HepG2 (cell line): ENCODE measurements around the gene STX10. TPM values are rescaled to one million over a fixed set of nuclear protein-coding genes. Genes with fewer than 3 reads are reported as not detected.

Experiments used
- ATM ChIP-seq: fragments of 450-650 bp; IDR thresholded peaks from 2 replicates; pipeline ENCODE4 v1.7.1; 2017; ENCODE audit warnings: mild to moderate bottlenecking, borderline replicate concordance
- ESRRA ChIP-seq: sonication (generic); formaldehyde crosslinking; IDR thresholded peaks from 2 replicates; pipeline ENCODE4 v1.5.1; 2020; ENCODE audit warnings: mild to moderate bottlenecking, low read depth, missing genetic modification reagents
- MEF2D ChIP-seq: sonication (generic); formaldehyde crosslinking; IDR thresholded peaks from 2 replicates; pipeline ENCODE4 v1.5.1; 2020; ENCODE audit warnings: mild to moderate bottlenecking, missing genetic modification reagents
- NCOA1 ChIP-seq: sonication (generic); formaldehyde crosslinking; IDR thresholded peaks from 2 replicates; pipeline ENCODE4 v1.9.0; 2021; ENCODE audit warnings: missing genetic modification reagents
- NCOA2 ChIP-seq: sonication (generic); formaldehyde crosslinking; IDR thresholded peaks from 2 replicates; pipeline ENCODE4 v1.8.0; 2022; ENCODE audit warnings: inconsistent platforms
- NCOA5 ChIP-seq: sonication (generic); formaldehyde crosslinking; IDR thresholded peaks from 2 replicates; pipeline ENCODE4 v1.4.0; 2020; ENCODE audit warnings: missing genetic modification reagents
- POGZ ChIP-seq: sonication (generic); formaldehyde crosslinking; IDR thresholded peaks from 2 replicates; pipeline ENCODE4 v1.4.0; 2020; ENCODE audit warnings: mild to moderate bottlenecking, missing genetic modification reagents
- PRDM4 ChIP-seq: sonication (generic); formaldehyde crosslinking; IDR thresholded peaks from 2 replicates; pipeline ENCODE4 v1.9.0; 2021; ENCODE audit warnings: missing genetic modification reagents, borderline replicate concordance
- SP2 ChIP-seq: sonication (generic); formaldehyde crosslinking; IDR thresholded peaks from 2 replicates; pipeline ENCODE4 v1.5.1; 2020; ENCODE audit warnings: mild to moderate bottlenecking, missing genetic modification reagents
- TBX3 ChIP-seq: fragments of 450-650 bp; IDR thresholded peaks from 2 replicates; pipeline ENCODE4 v1.6.1; 2017; ENCODE audit warnings: antibody characterized with exemption, mild to moderate bottlenecking, inconsistent platforms, borderline replicate concordance
- ZFP41 ChIP-seq: sonication (generic); formaldehyde crosslinking; IDR thresholded peaks from 2 replicates; pipeline ENCODE4 v1.4.0; 2020; ENCODE audit warnings: mild to moderate bottlenecking, missing genetic modification reagents, borderline replicate concordance
- ZNF180 ChIP-seq: sonication (generic); formaldehyde crosslinking; IDR thresholded peaks from 2 replicates; pipeline ENCODE4 v1.4.0; 2020; ENCODE audit warnings: low read depth, missing genetic modification reagents, borderline replicate concordance
- ZNF280D ChIP-seq: sonication (generic); formaldehyde crosslinking; IDR thresholded peaks from 2 replicates; pipeline ENCODE4 v1.5.1; 2020; ENCODE audit warnings: mild to moderate bottlenecking, missing genetic modification reagents
- ZNF292 ChIP-seq: sonication (generic); formaldehyde crosslinking; IDR thresholded peaks from 2 replicates; pipeline ENCODE4 v1.8.1; 2022; ENCODE audit warnings: mild to moderate bottlenecking, low read depth, missing genetic modification reagents, borderline replicate concordance
- ZNF331 ChIP-seq: sonication (generic); formaldehyde crosslinking; IDR thresholded peaks from 2 replicates; pipeline ENCODE4 v1.4.0; 2020; ENCODE audit warnings: missing genetic modification reagents
- ZNF614 ChIP-seq: IDR thresholded peaks from 2 replicates; pipeline ENCODE4 v1.6.1; 2018; ENCODE audit warnings: missing biosample characterization, missing genetic modification reagents, inconsistent platforms, borderline replicate concordance
- ZNF775 ChIP-seq: sonication (generic); formaldehyde crosslinking; IDR thresholded peaks from 2 replicates; pipeline ENCODE4 v1.4.0; 2020; ENCODE audit warnings: missing genetic modification reagents, mild to moderate bottlenecking, moderate library complexity, borderline replicate concordance
- ZNF777 ChIP-seq: sonication (generic); formaldehyde crosslinking; IDR thresholded peaks from 2 replicates; pipeline ENCODE4 v1.4.0; 2020; ENCODE audit warnings: missing genetic modification reagents
- polyA plus RNA-seq, 8 experiments: library from polyadenylated mRNA; depleted of rRNA in 3 of 8; stranded (reverse) in 7 of 8; unstranded in 1 of 8; fragments of >200 nt; fragmentation: Illumina TruSeq in 4 of 8; extraction: Trizol in 4 of 8; gene quantifications; 2 replicates each; pipeline versions ENCODE4 v1.2.1 to v1.2.3, GENCODE V29; 2011 to 2016; ENCODE audit warnings: low read depth in 4 of 8, missing spikeins in 1 of 8, mixed read lengths in 1 of 8; ENCODE audit not compliant: insufficient read depth in 1 of 8
- total RNA-seq, 5 experiments: library from RNA; depleted of rRNA; stranded (reverse); fragments of >200 nt; fragmentation: Illumina TruSeq; extraction: Trizol; gene quantifications; 2 replicates each; pipeline ENCODE4 v1.2.3, GENCODE V29; 2016; ENCODE audit warnings: low read depth in 1 of 5
- TF ChIP-seq, protein P1 (sequence below): sonication (generic); formaldehyde crosslinking; IDR thresholded peaks from 2 replicates; pipeline ENCODE4 v1.5.0; 2020; ENCODE audit warnings: mild to moderate bottlenecking, missing genetic modification reagents, borderline replicate concordance
- TF ChIP-seq, protein P2 (sequence below): sonication (generic); formaldehyde crosslinking; IDR thresholded peaks from 2 replicates; pipeline ENCODE4 v1.5.0; 2020; ENCODE audit warnings: missing genetic modification reagents, mild to moderate bottlenecking, borderline replicate concordance

The STX10 gene
- total and polyA plus RNA-seq, 2 of the 13 experiments (the other 11 are each of a cell fraction or from before 2014, with no cell fraction given): 47.9 to 66.4 TPM

DNA sequence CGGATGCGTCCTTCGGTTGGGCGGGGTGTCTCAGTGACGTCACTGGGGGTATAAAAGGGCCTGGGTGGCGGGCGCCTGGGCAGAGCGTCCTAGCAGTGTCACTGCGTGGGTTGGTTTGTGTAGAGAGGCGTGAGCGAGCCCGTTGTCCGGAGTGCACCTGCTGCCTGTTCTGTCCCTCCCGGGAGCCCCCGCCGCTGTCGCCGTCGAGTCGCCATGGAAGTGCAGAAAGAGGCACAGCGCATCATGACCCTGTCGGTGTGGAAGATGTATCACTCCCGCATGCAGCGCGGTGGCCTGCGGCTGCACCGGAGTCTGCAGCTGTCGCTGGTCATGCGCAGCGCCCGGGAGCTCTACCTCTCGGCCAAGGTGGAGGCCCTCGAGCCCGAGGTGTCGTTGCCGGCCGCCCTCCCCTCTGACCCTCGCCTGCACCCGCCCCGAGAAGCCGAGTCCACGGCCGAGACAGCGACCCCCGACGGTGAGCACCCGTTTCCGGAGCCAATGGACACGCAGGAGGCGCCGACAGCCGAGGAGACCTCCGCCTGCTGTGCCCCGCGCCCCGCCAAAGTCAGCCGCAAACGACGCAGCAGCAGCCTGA lies 2.9 kb upstream of the STX10 start (continued):
- TF ChIP-seq ZNF280D: no peak; the same call in 1 of the 2 replicates
- no peak for TF ChIP-seq ATM
- TF ChIP-seq ZNF777 (CRISPR knock-in tag): peak; percentile 3; the same call in 1 of the 2 replicates
- TF ChIP-seq TBX3: no peak
- TF ChIP-seq, protein P1, sequence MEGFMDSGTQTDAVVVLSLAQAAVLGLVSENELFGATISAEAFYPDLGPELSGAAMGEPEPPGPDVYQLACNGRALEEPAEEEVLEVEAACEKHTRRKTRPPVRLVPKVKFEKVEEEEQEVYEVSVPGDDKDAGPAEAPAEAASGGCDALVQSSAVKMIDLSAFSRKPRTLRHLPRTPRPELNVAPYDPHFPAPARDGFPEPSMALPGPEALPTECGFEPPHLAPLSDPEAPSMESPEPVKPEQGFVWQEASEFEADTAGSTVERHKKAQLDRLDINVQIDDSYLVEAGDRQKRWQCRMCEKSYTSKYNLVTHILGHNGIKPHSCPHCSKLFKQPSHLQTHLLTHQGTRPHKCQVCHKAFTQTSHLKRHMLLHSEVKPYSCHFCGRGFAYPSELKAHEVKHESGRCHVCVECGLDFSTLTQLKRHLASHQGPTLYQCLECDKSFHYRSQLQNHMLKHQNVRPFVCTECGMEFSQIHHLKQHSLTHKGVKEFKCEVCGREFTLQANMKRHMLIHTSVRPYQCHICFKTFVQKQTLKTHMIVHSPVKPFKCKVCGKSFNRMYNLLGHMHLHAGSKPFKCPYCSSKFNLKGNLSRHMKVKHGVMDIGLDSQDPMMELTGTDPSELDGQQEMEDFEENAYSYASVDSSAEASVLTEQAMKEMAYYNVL (CRISPR knock-in tag): 0 out of 2 replicates have a peak, but pooled peaks have one; percentile 15
- TF ChIP-seq ZNF331 (CRISPR knock-in tag): 0 out of 2 replicates have a peak, but pooled peaks have one; percentile 21
- TF ChIP-seq ZNF614: no peak; the same call in 1 of the 2 replicates
- peak; percentile 56; the same call in 1 of the 2 replicates for TF ChIP-seq MEF2D (CRISPR knock-in tag)
- 0 out of 2 replicates have a peak, but pooled peaks have one; percentile 18 for TF ChIP-seq NCOA2
- no peak for TF ChIP-seq ZNF292 (CRISPR knock-in tag)
- TF ChIP-seq, protein P2, sequence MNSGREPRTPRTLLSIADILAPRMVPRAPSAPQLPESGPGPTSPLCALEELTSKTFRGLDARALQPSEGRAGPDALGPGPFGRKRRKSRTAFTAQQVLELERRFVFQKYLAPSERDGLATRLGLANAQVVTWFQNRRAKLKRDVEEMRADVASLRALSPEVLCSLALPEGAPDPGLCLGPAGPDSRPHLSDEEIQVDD (CRISPR knock-in tag): no peak
- TF ChIP-seq SP2: 0 out of 2 replicates have a peak, but pooled peaks have one; percentile 11
- TF ChIP-seq ESRRA (CRISPR knock-in tag): no peak
- TF ChIP-seq NCOA5 (CRISPR knock-in tag): no peak
- TF ChIP-seq ZFP41 (CRISPR knock-in tag): no peak
- TF ChIP-seq PRDM4: no peak
- TF ChIP-seq ZNF180 (CRISPR knock-in tag): no peak
- TF ChIP-seq POGZ (CRISPR knock-in tag): peak; percentile 32; the same call in 1 of the 2 replicates
- TF ChIP-seq NCOA1 (CRISPR knock-in tag): no peak
- no peak for TF ChIP-seq ZNF775 (CRISPR knock-in tag)
